Measurements from ENCODE around the gene IRF7.

DNA sequence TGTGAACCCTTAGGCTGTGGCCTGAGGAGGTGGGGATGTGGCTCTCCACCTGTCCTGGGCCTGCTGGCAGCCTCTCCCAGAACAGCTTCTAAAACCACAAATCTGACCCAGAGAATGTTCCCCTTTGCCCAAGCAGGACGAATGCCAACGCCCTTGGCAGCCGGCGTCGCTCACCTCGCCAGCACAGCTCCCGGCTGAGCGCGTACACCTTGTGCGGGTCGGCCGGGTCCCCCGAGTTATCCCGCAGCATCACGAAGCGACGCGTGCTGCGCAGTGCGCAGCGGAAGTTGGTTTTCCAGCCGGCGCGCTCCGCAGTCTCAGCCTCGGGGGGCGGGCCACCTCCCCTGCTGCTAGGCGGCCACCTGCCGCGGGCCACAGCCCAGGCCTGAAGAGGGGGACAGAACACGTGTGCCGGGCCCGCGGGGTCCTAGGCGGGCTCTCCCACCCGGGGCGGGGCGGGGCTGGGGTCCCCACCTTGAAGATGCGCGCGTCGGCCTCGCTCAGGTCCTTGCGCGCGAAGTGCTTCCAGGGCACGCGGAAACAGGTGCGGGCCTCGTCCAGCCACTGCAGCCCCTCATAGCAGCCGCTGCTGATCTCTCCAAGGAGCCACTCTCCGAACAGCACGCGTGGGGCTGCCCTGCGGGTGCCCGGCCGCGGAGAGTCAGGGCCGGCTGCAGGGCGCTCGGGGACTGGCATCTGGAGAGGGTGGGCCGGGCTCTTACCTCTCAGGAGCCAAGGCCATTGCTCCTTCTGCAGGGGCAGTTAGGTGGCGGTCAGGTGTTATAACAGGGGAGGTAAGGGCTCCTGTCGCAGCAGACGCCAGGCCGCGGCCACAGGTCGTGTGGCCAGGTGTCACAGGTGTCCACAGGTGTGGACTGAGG is 887 bp downstream of the IRF7 start:
- TF ChIP-seq, protein P1, sequence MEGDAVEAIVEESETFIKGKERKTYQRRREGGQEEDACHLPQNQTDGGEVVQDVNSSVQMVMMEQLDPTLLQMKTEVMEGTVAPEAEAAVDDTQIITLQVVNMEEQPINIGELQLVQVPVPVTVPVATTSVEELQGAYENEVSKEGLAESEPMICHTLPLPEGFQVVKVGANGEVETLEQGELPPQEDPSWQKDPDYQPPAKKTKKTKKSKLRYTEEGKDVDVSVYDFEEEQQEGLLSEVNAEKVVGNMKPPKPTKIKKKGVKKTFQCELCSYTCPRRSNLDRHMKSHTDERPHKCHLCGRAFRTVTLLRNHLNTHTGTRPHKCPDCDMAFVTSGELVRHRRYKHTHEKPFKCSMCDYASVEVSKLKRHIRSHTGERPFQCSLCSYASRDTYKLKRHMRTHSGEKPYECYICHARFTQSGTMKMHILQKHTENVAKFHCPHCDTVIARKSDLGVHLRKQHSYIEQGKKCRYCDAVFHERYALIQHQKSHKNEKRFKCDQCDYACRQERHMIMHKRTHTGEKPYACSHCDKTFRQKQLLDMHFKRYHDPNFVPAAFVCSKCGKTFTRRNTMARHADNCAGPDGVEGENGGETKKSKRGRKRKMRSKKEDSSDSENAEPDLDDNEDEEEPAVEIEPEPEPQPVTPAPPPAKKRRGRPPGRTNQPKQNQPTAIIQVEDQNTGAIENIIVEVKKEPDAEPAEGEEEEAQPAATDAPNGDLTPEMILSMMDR (IDR thresholded peaks at IDR 0.05): no peak
- no peak for TF ChIP-seq POLR2AphosphoS5 (IDR thresholded peaks at IDR 0.05)

All from esophagus muscularis mucosa (tissue), 3 donors.